ENCODE results near the gene ST6GALNAC1. TPM values are rescaled to one million over a fixed set of nuclear protein-coding genes. Genes with fewer than 3 reads are reported as not detected.
A peak's percentile ranks its signal among the peaks of the same experiment; 100 is the strongest.

Gene ST6GALNAC1
- total and polyA plus RNA-seq, 2 of the 13 experiments (the other 11 are each of a cell fraction or from before 2014, with no cell fraction given) = not detected

DNA sequence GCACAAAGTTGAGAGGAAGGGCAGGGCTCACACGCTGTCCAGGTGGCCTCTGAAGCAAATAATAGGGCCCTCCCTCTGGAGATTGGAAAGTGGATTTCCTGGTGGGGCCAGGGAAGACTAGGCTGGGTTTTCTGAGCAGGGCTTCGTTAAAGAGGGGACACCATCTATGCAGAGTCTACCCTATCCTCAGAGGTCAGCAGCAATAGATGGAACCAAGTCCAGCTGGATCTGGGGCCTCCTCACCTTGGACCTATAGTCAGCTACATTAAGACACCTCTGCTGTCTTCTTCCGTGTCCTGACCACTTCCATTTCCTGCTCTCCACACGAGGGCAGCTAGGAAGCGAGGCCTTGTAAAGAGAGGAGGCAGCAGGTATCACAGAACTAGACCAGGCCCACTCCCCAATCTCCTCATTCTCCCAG, 14.7 kb upstream of the ST6GALNAC1 start:
- peak overlapping the region in 1 of 3 experiments; percentile 23; a peak in 1 of 6 replicates for H3K4me3 ChIP-seq (replicated peaks in 1 of 3; ENCODE audit: insufficient read depth in 1 of 3, low read depth in 2 of 3, low read length in 3 of 3)
- H3K4me1 ChIP-seq (ENCODE audit: insufficient read depth, low read length) = peaks cover 61% of the 10 kb centered on the region
- ATAC-seq (peak; percentile 53), FAIRE-seq (no peak), DNase-seq (ENCODE audit: low spot score) (no peak)
- CTCF ChIA-PET (ENCODE audit: low intra/inter-chr PET ratio, low total read pairs) = no interaction called here
- no peaks in the 10 kb centered on the region for H4K20me1 ChIP-seq (ENCODE audit: insufficient read depth, low read length)
- no TSS peak for BruUV-seq (replicated peaks)
- intact Hi-C loops (cut with micrococcal nuclease; ENCODE audit: unreplicated experiment) (no loop called here), in situ Hi-C loops (cut with HindIII; ENCODE audit: extremely low pct_ligation_motif_present, low pct_unique_long_range_greater_than_20kb) (no loop called here)
- peak overlapping the region; percentile 30 for H3K27ac ChIP-seq (ENCODE audit: extremely low read length, insufficient read depth, low read length)
- H2AFZ ChIP-seq (ENCODE audit: low read length) = peak overlapping the region; percentile 16
- POLR2A ChIA-PET = interaction anchor here (4.6 kb wide), 1 partner anchor 13 kb away, joined by 22 read pairs; no protein-coding TSS in a partner anchor
- no peaks in the 10 kb centered on the region for H3K27me3 ChIP-seq (ENCODE audit: control insufficient read depth in 1 of 2, insufficient read depth in 2 of 2, low read length in 2 of 2)
- no peaks in the 10 kb centered on the region for H3K9me3 ChIP-seq (ENCODE audit: low read length)
- H3K4me2 ChIP-seq (ENCODE audit: low read depth, low read length) = peak overlapping the region; percentile 60
- no peak overlapping the region for H3K9ac ChIP-seq (ENCODE audit: insufficient read depth, low read depth, low read length)
- H3K79me2 ChIP-seq (ENCODE audit: insufficient read depth, low read length) = no peaks in the 10 kb centered on the region
- WGBS (ENCODE audit: low lambda C conversion rate) = 25% methylated on average over 5 of the region's 5 CpGs
- H3K36me3 ChIP-seq (replicated peaks in 1 of 2; ENCODE audit: control insufficient read depth in 1 of 2, insufficient read depth in 2 of 2, low read length in 2 of 2) = no peaks in the 10 kb centered on the region
- peak; percentile 40; the same call in 1 of the 2 replicates for TF ChIP-seq YEATS4 (CRISPR knock-in tag; IDR thresholded peaks at IDR 0.05; ENCODE audit: borderline replicate concordance)
- TF ChIP-seq FOXK1 (CRISPR knock-in tag; IDR thresholded peaks at IDR 0.05; ENCODE audit: borderline replicate concordance, low read depth) = no peak
- 0 out of 2 replicates have a peak, but pooled peaks have one; percentile 19 for TF ChIP-seq MYC (CRISPR knock-in tag; IDR thresholded peaks at IDR 0.05; ENCODE audit: borderline replicate concordance)
- TF ChIP-seq, protein P1, sequence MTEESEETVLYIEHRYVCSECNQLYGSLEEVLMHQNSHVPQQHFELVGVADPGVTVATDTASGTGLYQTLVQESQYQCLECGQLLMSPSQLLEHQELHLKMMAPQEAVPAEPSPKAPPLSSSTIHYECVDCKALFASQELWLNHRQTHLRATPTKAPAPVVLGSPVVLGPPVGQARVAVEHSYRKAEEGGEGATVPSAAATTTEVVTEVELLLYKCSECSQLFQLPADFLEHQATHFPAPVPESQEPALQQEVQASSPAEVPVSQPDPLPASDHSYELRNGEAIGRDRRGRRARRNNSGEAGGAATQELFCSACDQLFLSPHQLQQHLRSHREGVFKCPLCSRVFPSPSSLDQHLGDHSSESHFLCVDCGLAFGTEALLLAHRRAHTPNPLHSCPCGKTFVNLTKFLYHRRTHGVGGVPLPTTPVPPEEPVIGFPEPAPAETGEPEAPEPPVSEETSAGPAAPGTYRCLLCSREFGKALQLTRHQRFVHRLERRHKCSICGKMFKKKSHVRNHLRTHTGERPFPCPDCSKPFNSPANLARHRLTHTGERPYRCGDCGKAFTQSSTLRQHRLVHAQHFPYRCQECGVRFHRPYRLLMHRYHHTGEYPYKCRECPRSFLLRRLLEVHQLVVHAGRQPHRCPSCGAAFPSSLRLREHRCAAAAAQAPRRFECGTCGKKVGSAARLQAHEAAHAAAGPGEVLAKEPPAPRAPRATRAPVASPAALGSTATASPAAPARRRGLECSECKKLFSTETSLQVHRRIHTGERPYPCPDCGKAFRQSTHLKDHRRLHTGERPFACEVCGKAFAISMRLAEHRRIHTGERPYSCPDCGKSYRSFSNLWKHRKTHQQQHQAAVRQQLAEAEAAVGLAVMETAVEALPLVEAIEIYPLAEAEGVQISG (CRISPR knock-in tag; IDR thresholded peaks at IDR 0.05) = 0 out of 2 replicates have a peak, but pooled peaks have one; percentile 10
- TF ChIP-seq, protein P2, sequence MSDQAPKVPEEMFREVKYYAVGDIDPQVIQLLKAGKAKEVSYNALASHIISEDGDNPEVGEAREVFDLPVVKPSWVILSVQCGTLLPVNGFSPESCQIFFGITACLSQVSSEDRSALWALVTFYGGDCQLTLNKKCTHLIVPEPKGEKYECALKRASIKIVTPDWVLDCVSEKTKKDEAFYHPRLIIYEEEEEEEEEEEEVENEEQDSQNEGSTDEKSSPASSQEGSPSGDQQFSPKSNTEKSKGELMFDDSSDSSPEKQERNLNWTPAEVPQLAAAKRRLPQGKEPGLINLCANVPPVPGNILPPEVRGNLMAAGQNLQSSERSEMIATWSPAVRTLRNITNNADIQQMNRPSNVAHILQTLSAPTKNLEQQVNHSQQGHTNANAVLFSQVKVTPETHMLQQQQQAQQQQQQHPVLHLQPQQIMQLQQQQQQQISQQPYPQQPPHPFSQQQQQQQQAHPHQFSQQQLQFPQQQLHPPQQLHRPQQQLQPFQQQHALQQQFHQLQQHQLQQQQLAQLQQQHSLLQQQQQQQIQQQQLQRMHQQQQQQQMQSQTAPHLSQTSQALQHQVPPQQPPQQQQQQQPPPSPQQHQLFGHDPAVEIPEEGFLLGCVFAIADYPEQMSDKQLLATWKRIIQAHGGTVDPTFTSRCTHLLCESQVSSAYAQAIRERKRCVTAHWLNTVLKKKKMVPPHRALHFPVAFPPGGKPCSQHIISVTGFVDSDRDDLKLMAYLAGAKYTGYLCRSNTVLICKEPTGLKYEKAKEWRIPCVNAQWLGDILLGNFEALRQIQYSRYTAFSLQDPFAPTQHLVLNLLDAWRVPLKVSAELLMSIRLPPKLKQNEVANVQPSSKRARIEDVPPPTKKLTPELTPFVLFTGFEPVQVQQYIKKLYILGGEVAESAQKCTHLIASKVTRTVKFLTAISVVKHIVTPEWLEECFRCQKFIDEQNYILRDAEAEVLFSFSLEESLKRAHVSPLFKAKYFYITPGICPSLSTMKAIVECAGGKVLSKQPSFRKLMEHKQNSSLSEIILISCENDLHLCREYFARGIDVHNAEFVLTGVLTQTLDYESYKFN (CRISPR knock-in tag; conservative IDR thresholded peaks at IDR 0.05) = peak; percentile 56
- 0 out of 4 replicates have a peak, but pooled peaks of 1 of the 2 experiments have one; percentile 36 for TF ChIP-seq KLF16 (CRISPR knock-in tag; IDR thresholded peaks at IDR 0.05)
- TF ChIP-seq MED1 (CRISPR knock-in tag; IDR thresholded peaks at IDR 0.05) = 0 out of 2 replicates have a peak, but pooled peaks have one; percentile 20
- TF ChIP-seq, protein P3, sequence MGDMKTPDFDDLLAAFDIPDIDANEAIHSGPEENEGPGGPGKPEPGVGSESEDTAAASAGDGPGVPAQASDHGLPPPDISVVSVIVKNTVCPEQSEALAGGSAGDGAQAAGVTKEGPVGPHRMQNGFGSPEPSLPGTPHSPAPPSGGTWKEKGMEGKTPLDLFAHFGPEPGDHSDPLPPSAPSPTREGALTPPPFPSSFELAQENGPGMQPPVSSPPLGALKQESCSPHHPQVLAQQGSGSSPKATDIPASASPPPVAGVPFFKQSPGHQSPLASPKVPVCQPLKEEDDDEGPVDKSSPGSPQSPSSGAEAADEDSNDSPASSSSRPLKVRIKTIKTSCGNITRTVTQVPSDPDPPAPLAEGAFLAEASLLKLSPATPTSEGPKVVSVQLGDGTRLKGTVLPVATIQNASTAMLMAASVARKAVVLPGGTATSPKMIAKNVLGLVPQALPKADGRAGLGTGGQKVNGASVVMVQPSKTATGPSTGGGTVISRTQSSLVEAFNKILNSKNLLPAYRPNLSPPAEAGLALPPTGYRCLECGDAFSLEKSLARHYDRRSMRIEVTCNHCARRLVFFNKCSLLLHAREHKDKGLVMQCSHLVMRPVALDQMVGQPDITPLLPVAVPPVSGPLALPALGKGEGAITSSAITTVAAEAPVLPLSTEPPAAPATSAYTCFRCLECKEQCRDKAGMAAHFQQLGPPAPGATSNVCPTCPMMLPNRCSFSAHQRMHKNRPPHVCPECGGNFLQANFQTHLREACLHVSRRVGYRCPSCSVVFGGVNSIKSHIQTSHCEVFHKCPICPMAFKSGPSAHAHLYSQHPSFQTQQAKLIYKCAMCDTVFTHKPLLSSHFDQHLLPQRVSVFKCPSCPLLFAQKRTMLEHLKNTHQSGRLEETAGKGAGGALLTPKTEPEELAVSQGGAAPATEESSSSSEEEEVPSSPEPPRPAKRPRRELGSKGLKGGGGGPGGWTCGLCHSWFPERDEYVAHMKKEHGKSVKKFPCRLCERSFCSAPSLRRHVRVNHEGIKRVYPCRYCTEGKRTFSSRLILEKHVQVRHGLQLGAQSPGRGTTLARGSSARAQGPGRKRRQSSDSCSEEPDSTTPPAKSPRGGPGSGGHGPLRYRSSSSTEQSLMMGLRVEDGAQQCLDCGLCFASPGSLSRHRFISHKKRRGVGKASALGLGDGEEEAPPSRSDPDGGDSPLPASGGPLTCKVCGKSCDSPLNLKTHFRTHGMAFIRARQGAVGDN (CRISPR knock-in tag; IDR thresholded peaks at IDR 0.05) = peak; percentile 24; the same call in 1 of the 2 replicates
- peak; percentile 14; the same call in 1 of the 2 replicates for TF ChIP-seq ZBTB7A (CRISPR knock-in tag; IDR thresholded peaks at IDR 0.05)
- no peak for TF ChIP-seq ZNF562 (CRISPR knock-in tag; IDR thresholded peaks at IDR 0.05; ENCODE audit: borderline replicate concordance)
- TF ChIP-seq EP300 (IDR thresholded peaks at IDR 0.05; ENCODE audit: low read depth in 2 of 2, low read length in 2 of 2) = 0 out of 4 replicates have a peak, but pooled peaks of 1 of the 2 experiments have one; percentile 12
- TF ChIP-seq EP300 (CRISPR knock-in tag; IDR thresholded peaks at IDR 0.05; ENCODE audit: borderline replicate concordance) = no peak
- peak; percentile 70; the same call in 1 of the 2 replicates for TF ChIP-seq ZNF556 (CRISPR knock-in tag; IDR thresholded peaks at IDR 0.05; ENCODE audit: borderline replicate concordance)

Data from HepG2 (cell line).